Right atrium auricular region (tissue), 2 donors: ENCODE results near the gene KCTD16. TPM values are rescaled to one million over a fixed set of nuclear protein-coding genes. Genes with fewer than 3 reads are reported as not detected.

ENCODE experiments used
- DNase-seq: peaks from one replicate; pipeline ENCODE4 v3.0.0-alpha.2; 2019; ENCODE audit warnings: low spot score
- H3K27ac ChIP-seq, 2 donors: fragments of 200-600 bp; sonication (generic); 1 replicate in 1 of 2; 2 replicates in 1 of 2; pipeline ENCODE4 v1.5.1; 2016 to 2019
- H3K27me3 ChIP-seq, 2 donors: fragments of 200-600 bp; sonication (generic); one replicate each; pipeline versions ENCODE4 v1.5.1 to v1.6.0; 2017 to 2019
- H3K36me3 ChIP-seq: fragments of 200-600 bp; sonication (generic); one replicate; pipeline ENCODE4 v1.5.1; 2016
- H3K4me1 ChIP-seq, 2 donors: fragments of 200-600 bp; sonication (generic); one replicate each; pipeline versions ENCODE4 v1.5.1 to v1.6.0; 2017 to 2019
- H3K4me3 ChIP-seq, 2 donors: fragments of 200-600 bp; sonication (generic); 1 replicate in 1 of 2; 2 replicates in 1 of 2; pipeline ENCODE4 v1.5.1; 2017 to 2019; ENCODE audit warnings: mild to moderate bottlenecking in 1 of 2, moderate library complexity in 1 of 2
- H3K9me3 ChIP-seq, 2 donors: fragments of 200-600 bp; sonication (generic); one replicate each; pipeline ENCODE4 v1.5.1; 2019
- CTCF ChIP-seq, 2 donors: fragments of 200-600 bp; sonication (generic); IDR thresholded peaks; one replicate each; pipeline ENCODE4 v1.5.1; 2019; ENCODE audit warnings: antibody characterized with exemption in 2 of 2
- total RNA-seq, 2 donors: library from RNA; depleted of rRNA; stranded (reverse); fragments of >200 nt; gene quantifications; one replicate each; pipeline ENCODE4 v1.1.0, GENCODE V29; 2016

KCTD16 gene
- total RNA-seq, 2 donors from 2014 or later: 0.04 to 0.28 TPM

GRCh38 chr5:144448457-144448856, 277.8 kb downstream of the KCTD16 start:
- TF ChIP-seq CTCF (IDR thresholded peaks at IDR 0.05): no peak
- no peaks in the 10 kb centered on the region for H3K27me3 ChIP-seq
- no peak overlapping the region for H3K4me3 ChIP-seq
- H3K9me3 ChIP-seq: no peaks in the 10 kb centered on the region
- no peaks in the 10 kb centered on the region for H3K4me1 ChIP-seq
- no peak overlapping the region for H3K27ac ChIP-seq
- H3K36me3 ChIP-seq: no peaks in the 10 kb centered on the region
- DNase-seq: no peak

DNA sequence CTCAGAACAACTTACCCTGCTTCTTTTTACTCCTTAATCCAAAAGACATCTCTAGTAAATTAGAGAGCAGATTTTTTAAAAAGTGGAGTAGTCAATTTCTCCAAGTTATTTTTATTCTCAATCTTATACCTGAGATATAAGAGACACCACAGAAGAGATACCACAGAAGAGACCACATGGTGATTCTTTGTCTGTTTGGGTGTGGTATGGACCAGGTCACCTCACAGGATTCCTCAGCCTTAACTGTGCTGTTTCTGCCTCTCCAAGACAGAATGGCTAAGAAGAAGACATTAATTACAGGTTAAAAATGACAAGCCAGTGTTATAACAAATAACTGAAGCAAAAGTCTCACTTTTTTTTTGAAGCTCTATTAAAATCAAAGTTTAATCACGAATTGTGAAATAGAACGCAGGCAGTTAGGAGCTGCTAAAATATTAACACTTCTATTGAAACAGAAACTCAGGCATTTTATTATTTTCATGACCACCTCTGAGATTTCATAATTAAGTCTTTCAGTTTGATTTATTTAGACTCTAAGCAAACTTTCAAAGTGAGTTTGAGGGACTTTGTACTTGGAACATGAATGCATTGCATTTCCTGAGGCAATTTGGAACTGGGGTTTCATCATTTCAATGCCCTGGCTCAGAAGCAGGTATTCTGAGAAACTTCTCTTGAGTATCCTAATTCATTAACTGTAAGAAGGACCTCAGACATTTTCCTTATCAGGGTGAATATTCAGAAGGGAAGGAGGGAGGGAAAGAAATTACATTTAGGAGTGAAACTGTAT, 280.7 kb downstream of the KCTD16 start:
- H3K27me3 ChIP-seq: no peaks in the 10 kb centered on the region
- TF ChIP-seq CTCF (IDR thresholded peaks at IDR 0.05): no peak
- H3K9me3 ChIP-seq: no peaks in the 10 kb centered on the region
- H3K27ac ChIP-seq: no peak overlapping the region
- no peak overlapping the region for H3K4me3 ChIP-seq
- DNase-seq: no peak
- no peaks in the 10 kb centered on the region for H3K36me3 ChIP-seq
- H3K4me1 ChIP-seq: no peaks in the 10 kb centered on the region

GRCh38 chr5:144453753-144454152, 283.1 kb downstream of the KCTD16 start:
- Histone ChIP-seq H3K27me3 (no peaks in the 10 kb centered on the region), H3K4me3 (no peak overlapping the region), H3K27ac (no peak overlapping the region), H3K9me3 (no peaks in the 10 kb centered on the region), H3K36me3 (no peaks in the 10 kb centered on the region), H3K4me1 (no peaks in the 10 kb centered on the region)
- no peak for TF ChIP-seq CTCF (IDR thresholded peaks at IDR 0.05)
- no peak for DNase-seq

GRCh38 chr5:144457160-144457559, 286.5 kb downstream of the KCTD16 start:
- no peak overlapping the region for H3K4me3 ChIP-seq
- no peaks in the 10 kb centered on the region for H3K9me3 ChIP-seq
- TF ChIP-seq CTCF (IDR thresholded peaks at IDR 0.05): no peak

DNA sequence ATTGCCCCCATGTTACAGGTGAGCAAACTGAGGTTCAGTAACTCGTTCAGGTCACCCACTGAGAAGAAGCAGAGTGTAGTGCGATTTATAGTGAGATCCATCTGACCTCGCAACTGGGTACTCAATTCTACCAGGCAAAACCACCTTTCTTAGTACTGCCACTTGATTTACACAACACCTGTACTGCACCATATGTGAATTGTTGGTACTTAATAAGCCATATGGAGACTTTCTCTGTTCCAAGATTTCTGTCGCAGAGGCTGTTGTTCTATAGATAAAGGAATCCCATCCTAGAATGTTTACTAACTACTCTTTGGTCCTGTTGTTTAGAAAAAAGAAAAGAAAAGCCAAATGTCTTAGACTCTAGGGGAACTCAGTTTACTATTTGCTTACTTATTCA, 287.5 kb downstream of the KCTD16 start:
- Histone ChIP-seq H3K9me3 (no peaks in the 10 kb centered on the region), H3K36me3 (no peaks in the 10 kb centered on the region), H3K4me3 (no peak overlapping the region), H3K4me1 (no peaks in the 10 kb centered on the region), H3K27ac (no peak overlapping the region), H3K27me3 (no peaks in the 10 kb centered on the region)
- TF ChIP-seq CTCF (IDR thresholded peaks at IDR 0.05): no peak
- DNase-seq: no peak

More at GRCh38 chr5:144457160-144457559, 286.5 kb downstream of the KCTD16 start:
- Histone ChIP-seq H3K36me3 (no peaks in the 10 kb centered on the region), H3K27me3 (no peaks in the 10 kb centered on the region), H3K27ac (no peak overlapping the region), H3K4me1 (no peaks in the 10 kb centered on the region)
- DNase-seq: no peak

GRCh38 chr5:144460600-144460999, 289.9 kb downstream of the KCTD16 start:
- no peaks in the 10 kb centered on the region for H3K27me3 ChIP-seq
- DNase-seq: no peak
- no peak overlapping the region for H3K4me3 ChIP-seq
- no peaks in the 10 kb centered on the region for H3K4me1 ChIP-seq
- no peaks in the 10 kb centered on the region for H3K9me3 ChIP-seq
- TF ChIP-seq CTCF (IDR thresholded peaks at IDR 0.05): no peak
- H3K27ac ChIP-seq: no peak overlapping the region
- no peaks in the 10 kb centered on the region for H3K36me3 ChIP-seq
